Activated naive CD8-positive, alpha-beta T cell treated with anti-CD3 and anti-CD28 coated beads for 36 hours (primary cell): ENCODE results near the gene RAB3D. TPM values are rescaled to one million over a fixed set of nuclear protein-coding genes. Genes with fewer than 3 reads are reported as not detected.
"Not testable (repeated sequence)": the region's sequence is repeated elsewhere in the genome, so short reads cannot be mapped to it uniquely, and the experiment has no call there.

Experiments
- DNase-seq: peaks from one replicate; pipeline ENCODE4 v3.0.0; 2021
- H3K27ac Mint-ChIP-seq: one replicate; pipeline ENCODE4 v1.8.0; 2022; ENCODE audit warnings: mild to moderate bottlenecking, moderate library complexity, mixed read lengths
- H3K27me3 Mint-ChIP-seq: one replicate; pipeline ENCODE4 v1.8.0; 2022; ENCODE audit warnings: mild to moderate bottlenecking, mixed read lengths
- H3K36me3 Mint-ChIP-seq: one replicate; pipeline ENCODE4 v1.8.0; 2021; ENCODE audit warnings: mild to moderate bottlenecking, mixed read lengths
- H3K4me1 Mint-ChIP-seq: one replicate; pipeline ENCODE4 v1.8.0; 2021; ENCODE audit warnings: mixed read lengths
- H3K4me3 Mint-ChIP-seq: one replicate; pipeline ENCODE4 v1.8.0; 2022; ENCODE audit warnings: mild to moderate bottlenecking, moderate library complexity, mixed read lengths
- H3K9me3 Mint-ChIP-seq: one replicate; pipeline ENCODE4 v1.8.0; 2022; ENCODE audit warnings: mixed read lengths
- total RNA-seq, 2 experiments: library from RNA; stranded (reverse); gene quantifications; one replicate each; pipeline ENCODE4 v1.2.3, GENCODE V29; 2021

Gene RAB3D
- total RNA-seq, 2 experiments from 2014 or later, result 3.2 to 4.2 TPM

DNA sequence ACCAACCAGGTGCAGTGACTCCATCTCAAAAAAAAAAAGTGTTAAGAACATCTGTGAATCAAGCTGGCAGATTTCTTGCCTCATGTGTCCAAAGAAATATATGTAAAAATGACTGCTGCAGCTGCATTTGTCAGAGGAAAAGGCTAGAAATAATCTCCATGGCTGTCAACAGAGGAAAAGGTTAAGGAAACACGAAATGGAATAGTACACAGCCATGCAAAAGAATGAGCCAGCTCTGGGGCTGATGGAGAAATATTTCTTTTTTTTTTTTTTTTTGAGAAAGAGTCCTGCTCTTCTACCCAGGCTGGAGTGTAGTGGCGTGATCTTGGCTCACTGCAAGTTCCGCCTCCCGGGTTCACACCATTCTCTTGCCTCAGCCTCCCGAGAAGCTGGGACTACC is 6.6 kb downstream of the RAB3D start:
- no peak overlapping the region for H3K4me3 Mint-ChIP-seq
- DNase-seq, result no peak
- H3K9me3 Mint-ChIP-seq, result no peaks in the 10 kb centered on the region
- peaks cover 17% of the 10 kb centered on the region for H3K36me3 Mint-ChIP-seq
- peaks cover 6% of the 10 kb centered on the region for H3K4me1 Mint-ChIP-seq
- no peak overlapping the region for H3K27ac Mint-ChIP-seq
- no peaks in the 10 kb centered on the region for H3K27me3 Mint-ChIP-seq

DNA sequence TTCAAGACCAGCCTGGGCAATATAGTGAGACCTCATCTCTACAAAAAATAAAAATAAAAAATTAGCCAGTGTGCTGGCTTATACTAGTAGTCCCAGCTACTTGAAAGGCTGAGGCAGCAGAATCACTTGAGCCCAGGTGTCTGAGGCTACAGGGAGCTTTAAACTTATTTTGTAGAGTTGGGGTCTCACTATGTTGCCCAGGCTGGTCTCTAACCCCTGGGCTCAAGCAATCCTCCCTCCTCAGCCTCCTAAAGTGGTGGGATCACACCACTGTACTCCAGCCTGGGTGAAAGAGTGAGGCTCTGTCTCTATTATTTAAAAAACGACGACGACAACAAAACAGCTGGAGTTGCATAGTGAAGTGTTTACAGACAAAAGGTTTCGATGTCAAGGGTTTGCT is 8.0 kb downstream of the RAB3D start:
- Mint-ChIP-seq H3K4me3 (no peak overlapping the region), H3K36me3 (peaks cover 15% of the 10 kb centered on the region), H3K27me3 (no peaks in the 10 kb centered on the region), H3K27ac (no peak overlapping the region), H3K4me1 (no peaks in the 10 kb centered on the region), H3K9me3 (no peaks in the 10 kb centered on the region)
- no peak for DNase-seq

DNA sequence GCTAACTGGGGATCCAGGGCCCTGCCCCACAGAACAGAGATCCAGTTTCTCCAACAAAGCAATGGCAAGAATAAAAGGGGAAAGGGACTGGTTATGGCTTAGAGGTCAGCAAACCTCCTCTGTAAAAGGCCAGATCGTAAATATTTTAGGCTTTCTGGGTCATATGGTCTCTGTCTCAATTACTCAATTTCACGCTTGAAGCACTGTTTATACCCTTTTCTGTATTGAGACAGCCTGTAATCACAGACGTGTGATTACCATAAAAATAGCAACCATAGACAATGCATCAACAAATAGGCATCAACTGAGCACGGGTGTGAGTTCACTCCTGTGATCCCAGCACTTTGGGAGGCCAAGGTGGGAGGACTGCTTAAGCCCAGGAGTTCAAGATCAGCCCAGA is 9.3 kb downstream of the RAB3D start:
- no peak for DNase-seq

DNA sequence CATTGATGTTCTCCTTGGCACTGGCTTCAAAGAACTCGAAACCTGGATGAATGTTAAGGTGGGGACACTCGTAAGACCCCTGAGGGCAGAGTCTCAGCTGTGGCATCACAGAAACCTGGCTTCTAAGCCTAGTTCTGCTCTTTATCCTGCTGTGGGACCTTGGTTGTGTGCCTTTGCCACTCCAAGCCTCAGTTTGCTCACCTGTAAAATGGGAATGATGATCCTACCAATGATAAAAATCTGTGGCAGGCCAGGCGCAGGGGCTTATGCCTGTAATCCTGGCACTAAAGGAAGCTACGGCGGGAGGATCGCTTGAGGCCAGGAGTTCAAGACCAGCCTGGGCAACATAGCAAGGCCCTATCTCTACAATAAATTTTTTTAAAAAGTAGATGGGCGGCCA is 13.9 kb downstream of the RAB3D start:
- Mint-ChIP-seq H3K27ac (no peak overlapping the region), H3K36me3 (no peaks in the 10 kb centered on the region), H3K9me3 (no peaks in the 10 kb centered on the region), H3K27me3 (peaks cover 17% of the 10 kb centered on the region), H3K4me1 (peaks cover 19% of the 10 kb centered on the region), H3K4me3 (no peak overlapping the region)
- no peak for DNase-seq

More for the DNA sequence above, 9.3 kb downstream of the RAB3D start:
- Mint-ChIP-seq H3K27ac (no peak overlapping the region), H3K4me3 (no peak overlapping the region), H3K9me3 (no peaks in the 10 kb centered on the region), H3K36me3 (peaks cover 7% of the 10 kb centered on the region), H3K27me3 (no peaks in the 10 kb centered on the region), H3K4me1 (no peaks in the 10 kb centered on the region)

DNA sequence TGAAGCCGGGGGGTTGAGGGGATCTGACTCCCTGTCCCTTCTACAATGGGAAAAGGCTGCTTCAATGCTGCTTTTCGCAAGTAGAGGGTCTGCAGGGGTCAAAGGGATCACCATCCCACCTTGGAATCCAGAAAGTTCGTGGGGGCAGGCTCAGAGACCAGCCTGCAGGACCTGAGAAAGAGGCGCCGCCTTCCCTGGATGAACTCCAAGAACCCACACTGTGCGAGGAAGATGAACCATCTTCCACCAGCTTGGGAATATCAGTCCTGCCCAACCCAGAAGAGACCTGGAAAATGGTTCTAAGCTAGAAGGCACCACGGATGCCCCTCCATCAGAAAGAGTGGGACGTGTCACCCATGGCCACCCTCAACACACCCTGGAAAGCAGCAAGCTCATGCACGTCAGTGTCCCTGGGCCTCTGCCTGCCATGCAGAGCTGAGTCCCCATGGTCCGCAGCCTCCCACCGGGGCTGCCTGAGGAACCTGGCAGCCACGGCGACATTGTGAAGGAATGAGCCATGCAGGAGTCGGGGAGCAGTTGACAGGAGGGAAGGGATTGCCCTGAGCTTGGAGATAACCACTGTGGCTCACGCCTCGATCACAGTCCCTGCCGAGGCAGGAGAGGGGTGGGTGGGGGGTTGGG is 14.6 kb downstream of the RAB3D start:
- H3K4me3 Mint-ChIP-seq, result peak overlapping the region; percentile 7
- H3K27ac Mint-ChIP-seq, result peak overlapping the region; percentile 73
- peaks cover 20% of the 10 kb centered on the region for H3K4me1 Mint-ChIP-seq
- no peaks in the 10 kb centered on the region for H3K36me3 Mint-ChIP-seq
- H3K9me3 Mint-ChIP-seq, result no peaks in the 10 kb centered on the region
- H3K27me3 Mint-ChIP-seq, result peaks cover 19% of the 10 kb centered on the region
- no peak for DNase-seq

DNA sequence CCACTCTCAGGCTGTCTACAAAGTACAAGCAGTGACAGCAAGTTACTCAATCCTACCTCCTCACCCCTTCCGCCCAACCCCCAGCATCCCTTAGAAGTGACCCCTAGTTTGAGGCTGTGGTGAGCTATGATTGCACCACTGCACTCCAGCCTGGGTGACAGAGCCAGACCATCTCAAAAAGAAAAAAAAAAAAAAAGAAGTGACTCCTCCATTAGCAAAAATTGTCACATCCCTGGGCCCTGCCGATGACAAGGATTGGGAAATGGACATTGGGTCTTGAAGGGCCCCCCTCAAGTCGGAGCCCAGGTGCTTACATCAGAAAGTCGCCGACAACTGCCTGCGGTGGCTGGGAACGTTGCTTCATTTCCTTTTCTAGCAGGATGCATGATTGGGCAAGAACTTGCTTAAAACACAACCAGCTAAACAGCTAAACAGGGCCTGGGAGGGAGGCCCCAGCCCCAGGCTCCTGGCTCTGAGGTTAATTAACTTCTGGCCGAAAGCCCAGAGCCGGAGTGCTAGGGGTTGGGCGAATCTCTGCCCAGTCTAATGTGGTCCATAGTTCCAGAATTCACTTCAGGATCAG is 15.3 kb downstream of the RAB3D start:
- peaks cover 24% of the 10 kb centered on the region for H3K27me3 Mint-ChIP-seq
- peaks cover 20% of the 10 kb centered on the region for H3K4me1 Mint-ChIP-seq
- no peaks in the 10 kb centered on the region for H3K36me3 Mint-ChIP-seq
- peak; percentile 31 for DNase-seq
- peak overlapping the region; percentile 73 for H3K27ac Mint-ChIP-seq
- H3K9me3 Mint-ChIP-seq, result no peaks in the 10 kb centered on the region
- peak overlapping the region; percentile 47 for H3K4me3 Mint-ChIP-seq

DNA sequence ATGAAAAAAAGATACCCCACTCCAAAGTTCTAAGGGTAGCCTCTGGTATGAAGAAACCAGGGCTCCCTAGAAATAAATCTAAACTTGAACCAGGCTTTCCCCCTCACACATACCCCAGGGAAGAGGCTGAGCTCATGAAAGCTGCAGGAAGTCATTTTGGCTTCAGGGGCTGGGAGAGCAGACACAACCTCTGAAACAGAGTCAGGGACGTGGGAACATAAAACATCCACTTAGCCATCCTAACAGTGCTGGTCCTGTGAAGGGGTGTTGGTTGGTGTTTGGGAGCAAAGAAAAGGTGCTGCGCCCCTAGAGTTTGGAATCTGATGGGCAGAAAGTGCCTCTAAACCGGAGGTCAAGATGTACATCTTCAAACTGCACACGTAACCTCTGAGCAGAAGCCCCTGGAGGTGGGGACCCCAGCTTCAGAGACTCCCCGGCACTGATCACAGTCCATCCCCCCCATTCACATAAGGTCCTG is 15.8 kb downstream of the RAB3D start:
- H3K36me3 Mint-ChIP-seq, result no peaks in the 10 kb centered on the region
- no peak for DNase-seq
- H3K27me3 Mint-ChIP-seq, result peaks cover 29% of the 10 kb centered on the region
- H3K9me3 Mint-ChIP-seq, result no peaks in the 10 kb centered on the region
- peak overlapping the region; percentile 47 for H3K4me3 Mint-ChIP-seq
- peak overlapping the region; percentile 73 for H3K27ac Mint-ChIP-seq
- peaks cover 20% of the 10 kb centered on the region for H3K4me1 Mint-ChIP-seq

DNA sequence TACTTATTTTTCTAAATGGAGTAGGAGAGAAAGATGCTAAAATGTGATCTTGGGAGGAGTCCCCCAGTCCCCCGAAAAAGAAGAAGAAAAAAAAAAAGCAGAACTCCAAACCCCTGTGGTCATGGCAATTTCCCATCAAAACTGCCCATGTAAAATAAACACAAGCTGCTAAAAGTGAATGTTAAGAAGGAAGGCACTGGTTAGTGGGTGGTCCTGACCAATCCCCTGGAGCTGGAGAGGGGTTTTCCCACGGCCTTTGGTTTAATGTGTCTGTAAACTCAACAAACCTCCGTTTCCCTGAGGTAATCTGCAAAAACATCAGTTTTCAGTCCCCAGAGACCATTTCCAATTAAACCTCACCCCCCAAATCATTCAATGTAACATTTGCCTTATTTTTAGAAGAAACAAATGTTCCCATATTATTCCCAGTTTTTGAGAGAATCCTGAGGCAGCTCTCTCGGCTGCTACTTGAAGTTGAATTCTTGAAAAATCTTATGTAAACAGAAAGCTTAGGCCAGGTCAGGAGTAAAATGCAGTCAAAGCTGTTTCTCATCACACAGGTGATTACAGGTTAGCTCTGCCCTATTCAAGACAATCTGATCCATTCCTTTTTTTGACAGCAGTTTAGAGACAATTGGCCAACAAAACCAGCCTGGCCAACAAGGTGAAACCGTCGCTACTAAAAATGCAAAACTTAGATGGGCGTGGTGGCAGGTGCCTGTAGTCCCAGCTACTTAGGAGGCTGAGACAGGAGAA is 17.0 kb downstream of the RAB3D start:
- Mint-ChIP-seq H3K9me3 (no peaks in the 10 kb centered on the region), H3K36me3 (no peaks in the 10 kb centered on the region), H3K27me3 (peaks cover 39% of the 10 kb centered on the region), H3K27ac (no peak overlapping the region), H3K4me3 (no peak overlapping the region), H3K4me1 (peaks cover 20% of the 10 kb centered on the region)
- DNase-seq, result no peak

DNA sequence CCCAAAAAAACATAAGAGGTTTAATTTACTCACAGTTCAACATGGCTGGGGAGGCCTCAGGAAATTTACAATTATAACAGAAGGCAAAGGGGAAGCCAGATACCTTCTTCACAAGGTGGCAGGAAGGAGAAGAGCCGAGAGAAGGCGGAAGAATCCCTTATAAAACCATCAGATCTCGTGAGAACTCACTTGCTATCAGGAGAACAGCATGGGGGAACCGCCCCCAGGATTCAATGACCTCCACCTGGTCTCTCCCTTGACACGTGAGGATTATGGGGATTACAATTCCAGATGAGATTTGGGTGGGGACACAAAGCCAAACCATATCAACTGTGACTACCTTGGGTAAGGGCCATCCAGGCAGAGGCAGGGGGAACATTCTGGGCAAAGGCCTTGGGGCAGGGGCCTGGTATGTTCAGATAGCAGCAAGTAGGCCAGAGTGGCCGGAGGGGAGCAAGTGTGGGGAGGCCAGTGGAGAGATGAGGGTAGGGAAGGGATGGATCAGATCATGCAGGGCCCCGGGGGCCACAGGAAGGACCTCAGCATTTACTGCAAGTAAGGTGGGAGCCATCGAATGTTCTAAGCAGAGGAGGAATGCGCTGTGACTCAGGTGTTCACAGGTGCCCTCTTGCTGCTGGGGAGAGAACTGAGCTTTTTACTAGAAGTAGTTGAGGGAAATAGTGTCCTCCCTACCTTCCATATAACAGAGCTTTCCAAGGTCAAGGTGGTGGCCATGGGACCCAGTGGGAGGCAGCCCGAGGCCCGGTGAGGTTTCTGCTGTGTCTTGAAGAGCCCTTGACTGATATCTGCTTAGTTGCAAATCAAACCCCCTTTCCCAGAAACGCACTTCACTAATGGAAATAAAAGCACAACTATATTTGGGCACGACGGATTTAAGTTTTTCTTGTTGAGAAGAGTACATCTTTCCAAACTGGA is 18.0 kb downstream of the RAB3D start:
- H3K4me1 Mint-ChIP-seq, result peaks cover 20% of the 10 kb centered on the region
- no peaks in the 10 kb centered on the region for H3K36me3 Mint-ChIP-seq
- H3K4me3 Mint-ChIP-seq, result no peak overlapping the region
- H3K9me3 Mint-ChIP-seq, result no peaks in the 10 kb centered on the region
- H3K27me3 Mint-ChIP-seq, result peaks cover 45% of the 10 kb centered on the region
- DNase-seq, result no peak
- H3K27ac Mint-ChIP-seq, result no peak overlapping the region

DNA sequence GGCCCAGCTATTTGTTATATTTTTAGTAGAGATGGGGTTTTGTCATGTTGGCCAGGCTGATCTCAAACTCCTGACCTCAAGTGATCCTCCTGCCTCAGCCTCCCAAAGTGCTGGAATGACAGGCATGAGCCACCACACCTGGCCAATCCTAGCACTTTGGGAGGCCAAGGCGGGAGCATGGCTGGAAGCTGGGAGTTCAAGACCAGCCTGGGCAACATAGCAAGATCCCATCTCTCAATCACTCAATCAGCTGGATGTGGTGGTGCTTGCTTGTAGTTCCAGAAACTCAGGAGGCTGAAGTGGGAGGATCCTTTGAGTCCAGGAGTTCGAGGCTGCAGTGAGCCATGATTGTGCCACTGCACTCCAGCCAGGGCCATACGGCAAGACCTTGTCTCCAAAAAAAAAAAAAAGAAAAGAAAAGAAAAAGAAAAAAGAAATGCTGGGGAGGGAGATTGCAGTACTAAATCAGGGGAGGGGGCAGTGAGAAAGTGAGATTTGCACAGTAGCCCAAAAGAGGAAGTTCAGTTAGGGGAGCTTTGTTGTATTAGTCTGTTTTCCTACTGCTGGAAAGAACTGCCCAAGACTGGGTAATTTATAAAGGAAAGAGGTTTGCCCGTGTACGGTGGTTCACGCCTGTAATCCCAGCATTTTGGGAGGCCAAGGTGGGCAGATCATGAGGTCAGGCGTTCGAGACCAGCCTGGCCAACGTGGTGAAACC is 19.0 kb downstream of the RAB3D start:
- H3K36me3 Mint-ChIP-seq, H3K27ac Mint-ChIP-seq, DNase-seq, H3K9me3 Mint-ChIP-seq, H3K4me3 Mint-ChIP-seq: not testable (repeated sequence)
- Mint-ChIP-seq H3K27me3 (peaks cover 45% of the 10 kb centered on the region), H3K4me1 (peaks cover 20% of the 10 kb centered on the region)

DNA sequence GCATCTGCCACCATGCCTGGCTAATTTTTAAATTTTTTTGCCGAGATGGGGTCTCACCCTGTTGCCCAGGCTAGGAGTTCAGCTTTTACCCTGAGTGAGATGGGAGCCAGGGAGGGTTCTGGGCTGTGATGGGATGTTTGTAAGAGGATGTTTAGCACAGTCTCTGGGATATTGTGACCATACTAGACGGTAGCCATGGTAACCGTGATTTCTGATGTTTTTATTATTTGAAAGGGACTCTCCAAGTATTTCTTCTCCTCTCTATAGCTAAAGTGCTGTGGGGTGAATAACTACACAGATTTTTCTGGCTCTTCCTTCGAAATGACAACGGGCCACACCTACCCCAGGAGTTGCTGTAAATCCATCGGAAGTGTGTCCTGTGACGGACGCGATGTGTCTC is 33.1 kb downstream of the RAB3D start:
- Mint-ChIP-seq H3K9me3 (no peaks in the 10 kb centered on the region), H3K36me3 (no peaks in the 10 kb centered on the region), H3K4me3 (no peak overlapping the region), H3K27me3 (peaks cover 8% of the 10 kb centered on the region), H3K4me1 (no peaks in the 10 kb centered on the region), H3K27ac (no peak overlapping the region)
- DNase-seq, result no peak

DNA sequence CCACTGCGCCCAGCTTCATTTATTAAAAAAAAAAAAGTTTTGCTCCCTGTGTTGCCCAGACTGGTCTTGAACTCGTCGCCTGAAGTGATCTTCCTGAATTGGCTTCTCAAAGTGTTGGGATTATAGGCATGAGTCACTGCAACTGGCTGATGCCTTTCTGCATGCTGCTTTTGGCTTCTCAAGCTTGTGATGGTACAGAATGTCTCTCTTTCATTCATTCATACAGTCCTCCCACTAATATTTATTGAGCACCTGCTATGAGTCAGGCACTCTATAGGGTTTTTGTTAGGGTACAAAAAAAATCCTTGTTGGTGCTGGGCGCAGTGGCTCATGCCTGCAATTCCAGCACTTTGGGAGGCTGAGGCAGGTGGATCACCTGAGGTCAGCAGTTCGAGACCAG is 34.5 kb downstream of the RAB3D start:
- DNase-seq, result no peak
- Mint-ChIP-seq H3K4me3 (no peak overlapping the region), H3K9me3 (no peaks in the 10 kb centered on the region), H3K4me1 (no peaks in the 10 kb centered on the region), H3K27me3 (peaks cover under 1% of the 10 kb centered on the region), H3K36me3 (no peaks in the 10 kb centered on the region), H3K27ac (no peak overlapping the region)

DNA sequence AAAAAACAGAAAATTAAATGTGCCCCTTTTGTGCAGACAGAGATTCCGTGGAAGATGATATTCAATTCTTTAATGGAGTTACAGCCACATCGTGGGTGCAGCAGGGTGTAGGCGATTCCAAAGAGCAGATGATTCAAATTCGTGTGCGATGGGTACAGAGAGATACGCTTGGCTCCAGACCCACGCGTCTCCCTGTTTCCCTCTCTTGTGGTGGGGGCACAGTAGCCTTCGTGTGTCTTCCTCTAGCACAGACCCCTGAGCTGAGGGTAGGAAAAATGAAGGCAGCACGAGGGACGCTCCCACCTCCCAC is 38.7 kb downstream of the RAB3D start:
- Mint-ChIP-seq H3K36me3 (no peaks in the 10 kb centered on the region), H3K4me3 (no peak overlapping the region), H3K9me3 (no peaks in the 10 kb centered on the region), H3K4me1 (no peaks in the 10 kb centered on the region), H3K27ac (no peak overlapping the region), H3K27me3 (peaks cover 5% of the 10 kb centered on the region)
- no peak for DNase-seq

DNA sequence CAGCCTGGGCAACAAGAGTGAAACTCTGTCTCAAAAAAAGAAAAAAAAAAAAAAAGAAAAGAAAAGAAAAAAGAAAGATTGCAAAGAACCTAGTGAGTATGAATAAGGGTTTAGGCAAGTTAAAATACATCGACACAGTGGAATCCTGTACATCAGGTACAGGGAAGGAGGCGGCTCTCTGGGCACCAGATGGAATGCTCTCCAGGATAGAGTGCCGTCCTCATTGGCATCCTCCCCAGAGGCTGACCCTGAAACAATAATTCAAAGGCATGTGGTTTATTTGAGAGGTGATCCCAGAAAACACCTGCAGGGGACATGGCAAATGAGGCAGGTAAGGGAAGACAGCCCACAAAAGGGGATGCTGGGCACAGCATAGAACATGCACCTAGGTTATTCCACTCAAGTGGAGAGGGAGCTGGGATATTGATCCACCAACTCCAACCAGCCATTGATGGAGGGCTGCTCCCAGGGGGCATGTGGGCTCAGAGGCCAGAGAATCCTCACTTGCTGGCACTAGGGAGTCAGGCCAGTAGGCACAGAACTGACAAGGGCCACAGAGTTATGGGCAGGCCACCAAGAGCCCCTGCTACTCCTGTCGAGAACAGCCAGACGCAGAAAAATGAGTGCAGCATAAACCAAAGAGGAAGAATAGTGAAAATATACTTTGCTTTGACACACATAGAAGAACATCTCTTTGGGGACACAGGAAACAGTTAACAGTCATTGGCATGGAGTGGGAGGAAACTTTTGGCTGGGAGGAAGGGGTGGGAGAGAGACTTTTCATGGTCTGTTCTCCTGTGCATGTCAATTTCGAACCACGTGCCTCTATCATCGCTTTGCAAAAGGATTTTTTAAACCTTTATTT is 39.3 kb downstream of the RAB3D start:
- Mint-ChIP-seq H3K4me3 (no peak overlapping the region), H3K27ac (no peak overlapping the region), H3K27me3 (peaks cover 9% of the 10 kb centered on the region), H3K4me1 (no peaks in the 10 kb centered on the region), H3K36me3 (no peaks in the 10 kb centered on the region), H3K9me3 (no peaks in the 10 kb centered on the region)
- no peak for DNase-seq
